H1 (cell line): ENCODE data around the gene PKMYT1. TPM values are rescaled to one million over a fixed set of nuclear protein-coding genes. Genes with fewer than 3 reads are reported as not detected.
"Not testable (repeated sequence)": the region's sequence is repeated elsewhere in the genome, so short reads cannot be mapped to it uniquely, and the experiment has no call there.

ENCODE experiments used
- CTCF ChIA-PET: fragments of 300-600 bp; sonication (Branson Sonifier 250); formaldehyde crosslinking; loops from one replicate; lab custom pipeline; 2021; ENCODE audit not compliant: partially characterized antibody; lab: Charles Lee
- POLR2A ChIA-PET: fragments of 300-600 bp; sonication (Branson Sonifier 250); formaldehyde crosslinking; loops from one replicate; lab custom pipeline; 2021; ENCODE audit warnings: inconsistent platforms; ENCODE audit not compliant: partially characterized antibody; lab: Charles Lee
- DNase-seq, 2 experiments: peaks; one replicate each; pipeline versions ENCODE4 v3.0.0 to v3.0.0-alpha.2; 2010 to 2022; ENCODE audit warnings: low spot score in 2 of 2, low read depth in 1 of 2, mixed read lengths in 1 of 2
- FAIRE-seq: peaks from 2 replicates; lab custom pipeline; 2011; peaks lifted over from hg19 to GRCh38; lab: Jason Lieb, UNC
- H2AFZ ChIP-seq: 2 replicates; pipeline ENCODE4 v1.8.1; 2012; ENCODE audit warnings: low read length, inconsistent platforms
- H2AK5ac ChIP-seq: 2 replicates; pipeline ENCODE4 v1.6.1; 2013; ENCODE audit warnings: low read depth, low read length
- H2BK120ac ChIP-seq: replicated peaks from 2 replicates; pipeline ENCODE3; 2013; ENCODE audit warnings: low read depth, low read length, inconsistent platforms
- H2BK12ac ChIP-seq: 2 replicates; pipeline ENCODE4 v1.6.1; 2013; ENCODE audit warnings: low read depth, low read length
- H2BK15ac ChIP-seq: 2 replicates; pipeline ENCODE4 v1.6.1; 2013; ENCODE audit warnings: low read length
- H2BK20ac ChIP-seq: 2 replicates; pipeline ENCODE4 v1.6.1; 2013; ENCODE audit warnings: low read length
- H2BK5ac ChIP-seq: 2 replicates; pipeline ENCODE4 v1.6.1; 2013; ENCODE audit warnings: low read depth, low read length
- H3K14ac ChIP-seq: 2 replicates; pipeline ENCODE4 v1.6.1; 2013; ENCODE audit warnings: inconsistent platforms; ENCODE audit not compliant: insufficient read length
- H3K18ac ChIP-seq: 2 replicates; pipeline ENCODE4 v1.6.1; 2013; ENCODE audit warnings: low read length; ENCODE audit errors: extremely low read depth
- H3K23ac ChIP-seq: 2 replicates; pipeline ENCODE4 v1.6.1; 2013; ENCODE audit warnings: inconsistent platforms; ENCODE audit not compliant: insufficient read length
- H3K23me2 ChIP-seq: 2 replicates; pipeline ENCODE4 v1.6.1; 2013; ENCODE audit warnings: low read depth, low read length
- H3K27ac ChIP-seq: 2 replicates; pipeline ENCODE4 v1.6.1; 2011; ENCODE audit warnings: low read depth, low read length, inconsistent platforms
- H3K27me3 ChIP-seq, 4 experiments: replicated peaks in 1 of 4; 1 replicate in 1 of 4; 2 replicates in 3 of 4; pipeline versions ENCODE4 v1.6.1 to v1.8.1; 2011 to 2013; ENCODE audit warnings: low read length in 3 of 4, mild to moderate bottlenecking in 3 of 4, inconsistent platforms in 2 of 4, mixed read lengths in 2 of 4, moderate library complexity in 1 of 4; ENCODE audit not compliant: control insufficient read depth in 3 of 4, insufficient read depth in 3 of 4; ENCODE audit errors: extremely low read depth in 1 of 4
- H3K36me3 ChIP-seq, 4 experiments: 2 replicates each; pipeline versions ENCODE4 v1.6.1 to v1.8.1; 2011 to 2013; ENCODE audit warnings: mild to moderate bottlenecking in 4 of 4, low read length in 3 of 4, moderate library complexity in 2 of 4, control low read depth in 1 of 4, inconsistent platforms in 1 of 4; ENCODE audit not compliant: insufficient read depth in 4 of 4, control insufficient read depth in 2 of 4
- H3K4ac ChIP-seq: replicated peaks from 2 replicates; pipeline ENCODE3; 2013; ENCODE audit warnings: low read length, low read depth, mixed read lengths, inconsistent platforms; ENCODE audit not compliant: insufficient read length
- H3K4me1 ChIP-seq, 4 experiments: replicated peaks in 1 of 4; 1 replicate in 1 of 4; 2 replicates in 3 of 4; pipeline versions ENCODE4 v1.6.1 to v1.8.1; 2011 to 2013; ENCODE audit warnings: low read length in 3 of 4, inconsistent platforms in 2 of 4, mixed read lengths in 1 of 4; ENCODE audit not compliant: insufficient read depth in 4 of 4, control insufficient read depth in 3 of 4
- H3K4me2 ChIP-seq, 2 experiments: 2 replicates each; pipeline versions ENCODE4 v1.6.1 to v1.8.1; 2011 to 2013; ENCODE audit warnings: low read depth in 2 of 2, low read length in 2 of 2, control low read depth in 1 of 2, inconsistent platforms in 1 of 2, mild to moderate bottlenecking in 1 of 2; ENCODE audit not compliant: insufficient read depth in 1 of 2
- H3K4me3 ChIP-seq, 4 experiments: fragments of 200-600, 300-600 bp in 1 of 4; sonication (generic), shearing (Covaris generic), sonication (Bioruptor Twin) in 1 of 4; 2 replicates each; pipeline versions ENCODE4 v1.5.1 to v1.8.1; 2011 to 2016; ENCODE audit warnings: low read length in 4 of 4, low read depth in 3 of 4, control low read depth in 2 of 4, inconsistent platforms in 2 of 4, mild to moderate bottlenecking in 2 of 4, mixed read lengths in 1 of 4, moderate library complexity in 1 of 4; ENCODE audit not compliant: insufficient read depth in 2 of 4; ENCODE audit errors: extremely low read depth in 1 of 4
- H3K56ac ChIP-seq: replicated peaks from 2 replicates; pipeline ENCODE3; 2013; ENCODE audit warnings: low read depth, mild to moderate bottlenecking, mixed read lengths, low read length, inconsistent platforms; ENCODE audit not compliant: insufficient read length
- H3K79me1 ChIP-seq: 2 replicates; pipeline ENCODE4 v1.6.1; 2013; ENCODE audit warnings: low read depth, low read length, control low read depth
- H3K79me2 ChIP-seq, 2 experiments: 2 replicates each; pipeline versions ENCODE4 v1.6.1 to v1.8.1; 2012 to 2013; ENCODE audit warnings: low read length in 2 of 2, mild to moderate bottlenecking in 2 of 2, inconsistent platforms in 1 of 2; ENCODE audit not compliant: insufficient read depth in 2 of 2, control insufficient read depth in 1 of 2
- H3K9ac ChIP-seq, 4 experiments: replicated peaks in 1 of 4; 1 replicate in 1 of 4; 2 replicates in 3 of 4; pipeline versions ENCODE4 v1.6.1 to v1.8.1; 2011 to 2013; ENCODE audit warnings: low read depth in 3 of 4, low read length in 3 of 4, control low read depth in 2 of 4, mild to moderate bottlenecking in 2 of 4, moderate library complexity in 2 of 4, inconsistent platforms in 1 of 4; ENCODE audit errors: extremely low read depth in 1 of 4
- H3K9me3 ChIP-seq, 2 experiments: 2 replicates each; pipeline versions ENCODE4 v1.6.1 to v1.8.1; 2012 to 2013; ENCODE audit warnings: mild to moderate bottlenecking in 2 of 2, moderate library complexity in 2 of 2, control low read depth in 1 of 2, inconsistent platforms in 1 of 2, low read depth in 1 of 2, low read length in 1 of 2, mixed read lengths in 1 of 2; ENCODE audit not compliant: insufficient read depth in 2 of 2
- H4K20me1 ChIP-seq, 2 experiments: replicated peaks in 1 of 2; 2 replicates each; pipeline versions ENCODE3 to v1.8.1; 2011 to 2013; ENCODE audit warnings: inconsistent platforms in 2 of 2, low read length in 2 of 2, mild to moderate bottlenecking in 1 of 2; ENCODE audit not compliant: insufficient read depth in 2 of 2, control insufficient read depth in 1 of 2
- H4K5ac ChIP-seq: 2 replicates; pipeline ENCODE4 v1.6.1; 2013; ENCODE audit warnings: low read length, low read depth, mixed read lengths, inconsistent platforms; ENCODE audit not compliant: insufficient read length
- H4K8ac ChIP-seq: 2 replicates; pipeline ENCODE4 v1.8.0; 2013; ENCODE audit warnings: mild to moderate bottlenecking, moderate library complexity, low read length, inconsistent platforms; ENCODE audit not compliant: insufficient read depth; ENCODE audit errors: extremely low read depth
- H4K91ac ChIP-seq: replicated peaks from 2 replicates; pipeline ENCODE3; 2013; ENCODE audit warnings: low read length, mixed read lengths, inconsistent platforms; ENCODE audit not compliant: insufficient read length
- SP1 ChIP-seq: IDR thresholded peaks from 2 replicates; pipeline ENCODE4 v1.6.1; 2011; ENCODE audit warnings: low read depth, low read length
- TCF12 ChIP-seq: IDR thresholded peaks from 2 replicates; pipeline ENCODE4 v1.6.1; 2011; ENCODE audit warnings: low read depth, mild to moderate bottlenecking, low read length
- WGBS, 2 experiments: shearing (Covaris generic) in 1 of 2; methylation state at CpG; one replicate each; pipeline versions ENCODE4 v1.1.6 to v1.1.7; 2013 to 2015; ENCODE audit warnings: low lambda C conversion rate in 2 of 2, mixed read lengths in 2 of 2, inconsistent platforms in 1 of 2, low coverage in 1 of 2, missing lambda C conversion rate in 1 of 2; ENCODE audit not compliant: insufficient replicate concordance in 2 of 2, insufficient coverage in 1 of 2, insufficient read length in 1 of 2; ENCODE audit errors: extremely low coverage in 1 of 2, missing lambda C conversion rate in 1 of 2; 5-methylcytosine and 5-hydroxymethylcytosine counted together
- polyA plus RNA-seq, 7 experiments: library from polyadenylated mRNA; depleted of rRNA in 3 of 7; stranded (reverse) in 5 of 7; unstranded in 2 of 7; fragments of >200 nt in 5 of 7; fragments of 200-250 nt in 2 of 7; gene quantifications; 1 replicate in 5 of 7; 2 replicates in 1 of 7; 4 replicates in 1 of 7; pipeline versions ENCODE4 v1.2.1 to v1.2.3, GENCODE V29; 2011 to 2013; ENCODE audit warnings: missing spikeins in 2 of 7, mixed read lengths in 2 of 7
- total RNA-seq: library from RNA; stranded (reverse); fragmentation: NEBNext Ultra II Directional; extraction: Animal tissue kit (Norgen Biotek cat#: 25700); gene quantifications from 2 replicates; pipeline ENCODE4 v1.2.1, GENCODE V29; 2021

The PKMYT1 gene
- total and polyA plus RNA-seq, 2 of the 8 experiments (the other 6 are each of a cell fraction or from before 2014, with no cell fraction given): 74.7 to 85.2 TPM

- not testable (repeated sequence) for H4K91ac ChIP-seq, H3K27ac ChIP-seq, H2BK120ac ChIP-seq, H3K56ac ChIP-seq, FAIRE-seq, H2AK5ac ChIP-seq, H3K23me2 ChIP-seq, H2BK5ac ChIP-seq, H2BK15ac ChIP-seq, H2BK20ac ChIP-seq, H3K4me3 ChIP-seq, H3K4ac ChIP-seq, H3K27me3 ChIP-seq, H3K9me3 ChIP-seq, H3K9ac ChIP-seq, H3K79me1 ChIP-seq, H3K18ac ChIP-seq, DNase-seq, H3K4me2 ChIP-seq, H4K20me1 ChIP-seq, H2AFZ ChIP-seq, H2BK12ac ChIP-seq, H3K14ac ChIP-seq, H4K5ac ChIP-seq, H4K8ac ChIP-seq, H3K36me3 ChIP-seq, H3K23ac ChIP-seq, H3K79me2 ChIP-seq
- WGBS, 2 experiments: 74% methylated on average over 4 of the region's 4 CpGs; no CpG with 5 or more reads in 1 of the 2 experiments
- ChIA-PET POLR2A (interaction anchor here (0.8 to 1.3 kb wide), 4 partner anchors 28 to 89 kb away, joined by 3 to 4 read pairs (median 3); partner anchors contain the start of gene KREMEN2), CTCF (interaction anchor here (0.7 to 10.4 kb wide), 13 partner anchors 9 to 86 kb away, joined by 3 to 98 read pairs (median 7); partner anchors contain the start of gene FLYWCH1)
- TF ChIP-seq TCF12: peak; percentile 35; the same call in 1 of the 2 replicates
- 0 out of 2 replicates have a peak, but pooled peaks have one; percentile 13 for TF ChIP-seq SP1
- peaks cover 4 to 15% (median 10%) of the 10 kb centered on the region in 4 experiments for H3K4me1 ChIP-seq
Measured at GRCh38 chr16:2928151-2928550, 52.1 kb downstream of the PKMYT1 start.
